A549 treated with CORT108297 at 1 μM for 4 hours (cell line): ENCODE measurements around the gene CLIC3. TPM values are rescaled to one million over a fixed set of nuclear protein-coding genes. Genes with fewer than 3 reads are reported as not detected.

ENCODE experiments used
- total RNA-seq: library from RNA; stranded (reverse); fragments of 200-300 nt; extraction: Qiagen RNA extraction; gene quantifications from 5 replicates; pipeline ENCODE4 v1.2.3, GENCODE V29; 2022

CLIC3 gene
- 2.7 to 4.5 TPM (median 3.8 TPM) in 5 replicates for total RNA-seq

GRCh38 chr9:136996361-136997292 lies at the start of gene CLIC3:
CLIC3 (minus strand) TSS chr9:136996568; CDS start chr9:136996543, 25 bp downstream.

GRCh38 chr9:137031904-137032640 lies 35.7 kb upstream of the CLIC3 start, which contains the start of gene FUT7:
FUT7 (minus strand) TSS chr9:137032088; CDS start chr9:137031991, 97 bp downstream.

GRCh38 chr9:137027369-137028262 lies 31.2 kb upstream of the CLIC3 start, which contains the start of gene ABCA2:
ABCA2 (minus strand) TSS chr9:137028237; CDS start chr9:137028140, 97 bp downstream.

GRCh38 chr9:136991993-136992818 lies 4.2 kb downstream of the CLIC3 start, which contains the start of gene PAXX:
PAXX (plus strand) TSS chr9:136992422; CDS start chr9:136992444, 22 bp downstream.

GRCh38 chr9:136982232-136983051 lies 13.9 kb downstream of the CLIC3 start, which contains the start of gene LCNL1:
LCNL1 (plus strand) TSS chr9:136982993; CDS start chr9:136983587, 594 bp downstream.

GRCh38 chr9:136977223-136977622 lies 19.1 kb downstream of the CLIC3 start, which contains the start of gene PTGDS:
PTGDS (plus strand) TSS chr9:136977504; CDS start chr9:136977579, 75 bp downstream.

GRCh38 chr9:136951541-136952320 lies 44.6 kb downstream of the CLIC3 start, which contains the start of gene LCN12:
LCN12 (plus strand) TSS chr9:136952273; CDS start chr9:136952328, 55 bp downstream.

Other genes starting within 250 kb of the CLIC3 start
- gene LCN6, start 248.0 kb downstream of the CLIC3 start, total RNA-seq, result not detected in 5 replicates
- gene LCN8, start 238.3 kb downstream of the CLIC3 start, total RNA-seq, result not detected in 5 replicates
- gene LCN15, start 232.1 kb downstream of the CLIC3 start, total RNA-seq, result 0.02 TPM in 1 of 5 replicates, not detected in the others
- 61.4 to 77.3 TPM (median 75.3 TPM) in 5 replicates for gene TMEM141, start 205.2 kb downstream of the CLIC3 start, total RNA-seq
- 0.13 to 0.36 TPM (median 0.27 TPM) in 5 replicates for gene CCDC183, start 200.2 kb downstream of the CLIC3 start, total RNA-seq
- 59.9 to 89.6 TPM (median 80.8 TPM) in 5 replicates for gene RABL6, start 188.6 kb downstream of the CLIC3 start, total RNA-seq
- gene AJM1, start 154.1 kb downstream of the CLIC3 start, total RNA-seq, result 3.3 to 4.7 TPM (median 4.6 TPM) in 5 replicates
- 284 to 346 TPM (median 322 TPM) in 5 replicates for gene PHPT1, start 147.2 kb downstream of the CLIC3 start, total RNA-seq
- 1.7 to 6.8 TPM (median 5.1 TPM) in 5 replicates for gene MAMDC4, start 144.2 kb downstream of the CLIC3 start, total RNA-seq
- gene EDF1, start 130.3 kb downstream of the CLIC3 start, total RNA-seq, result 433 to 512 TPM (median 473 TPM) in 5 replicates
- 47.5 to 74.7 TPM (median 64.9 TPM) in 5 replicates for gene TRAF2, start 110.1 kb downstream of the CLIC3 start, total RNA-seq
- 61.5 to 109 TPM (median 104 TPM) in 5 replicates for gene FBXW5, start 51.8 kb downstream of the CLIC3 start, total RNA-seq
- gene C8G, start 51.3 kb downstream of the CLIC3 start, total RNA-seq, result 0.88 to 2.3 TPM (median 1.3 TPM) in 5 replicates
- gene LCN12, start 44.3 kb downstream of the CLIC3 start, total RNA-seq, result 0.48 to 1.5 TPM (median 1.5 TPM) in 5 replicates
- gene PTGDS, start 19.1 kb downstream of the CLIC3 start, total RNA-seq, result 0.16 to 0.81 TPM (median 0.57 TPM) in 5 replicates
- 0.03 to 0.06 TPM (median 0.05 TPM) in 4 of 5 replicates, not detected in the other for gene LCNL1, start 13.6 kb downstream of the CLIC3 start, total RNA-seq
- gene PAXX, start 4.1 kb downstream of the CLIC3 start, total RNA-seq, result 49.7 to 88.2 TPM (median 76.5 TPM) in 5 replicates
- 20.4 to 30.4 TPM (median 27.8 TPM) in 5 replicates for gene ABCA2, start 31.7 kb upstream of the CLIC3 start, total RNA-seq
- 0.08 to 0.09 TPM in 2 of 5 replicates, not detected in the others for gene FUT7, start 35.5 kb upstream of the CLIC3 start, total RNA-seq
- gene NPDC1, start 49.6 kb upstream of the CLIC3 start, total RNA-seq, result 41.2 to 91.4 TPM (median 89.1 TPM) in 5 replicates
- 0.63 to 1.4 TPM (median 0.95 TPM) in 5 replicates for gene ENTPD2, start 57.5 kb upstream of the CLIC3 start, total RNA-seq
- 15.2 to 28.2 TPM (median 25.3 TPM) in 5 replicates for gene SAPCD2, start 74.0 kb upstream of the CLIC3 start, total RNA-seq
- 9.5 to 17.0 TPM (median 12.6 TPM) in 5 replicates for gene UAP1L1, start 80.9 kb upstream of the CLIC3 start, total RNA-seq
- gene MAN1B1, start 90.4 kb upstream of the CLIC3 start, total RNA-seq, result 42.2 to 55.4 TPM (median 51.2 TPM) in 5 replicates
- gene DPP7, start 118.2 kb upstream of the CLIC3 start, total RNA-seq, result 72.4 to 138 TPM (median 129 TPM) in 5 replicates
- gene GRIN1, start 142.6 kb upstream of the CLIC3 start, total RNA-seq, result 0.22 to 0.94 TPM (median 0.34 TPM) in 5 replicates
- 0.61 to 2.2 TPM (median 1.4 TPM) in 5 replicates for gene LRRC26, start 173.5 kb upstream of the CLIC3 start, total RNA-seq
- not detected in 5 replicates for gene TMEM210, start 175.5 kb upstream of the CLIC3 start, total RNA-seq
- 24.9 to 40.7 TPM (median 36.9 TPM) in 5 replicates for gene ANAPC2, start 192.0 kb upstream of the CLIC3 start, total RNA-seq
- 102 to 161 TPM (median 150 TPM) in 5 replicates for gene SSNA1, start 192.1 kb upstream of the CLIC3 start, total RNA-seq
- 6.2 to 10.5 TPM (median 10.1 TPM) in 5 replicates for gene TPRN, start 204.2 kb upstream of the CLIC3 start, total RNA-seq
- gene TMEM203, start 209.1 kb upstream of the CLIC3 start, total RNA-seq, result 35.3 to 48.6 TPM (median 45.8 TPM) in 5 replicates
- gene NDOR1, start 209.1 kb upstream of the CLIC3 start, total RNA-seq, result 11.5 to 21.6 TPM (median 18.2 TPM) in 5 replicates
- 0.95 to 2.7 TPM (median 2.2 TPM) in 5 replicates for gene RNF208, start 225.7 kb upstream of the CLIC3 start, total RNA-seq
- gene CYSRT1, start 228.6 kb upstream of the CLIC3 start, total RNA-seq, result 2.7 to 5.0 TPM (median 4.3 TPM) in 5 replicates
- gene RNF224, start 230.9 kb upstream of the CLIC3 start, total RNA-seq, result 0.09 to 0.24 TPM (median 0.14 TPM) in 5 replicates
- 0.07 to 0.14 TPM (median 0.10 TPM) in 4 of 5 replicates, not detected in the other for gene SLC34A3, start 234.3 kb upstream of the CLIC3 start, total RNA-seq
- 616 to 807 TPM (median 766 TPM) in 5 replicates for gene TUBB4B, start 244.7 kb upstream of the CLIC3 start, total RNA-seq